Liver (tissue), 9 donors: ENCODE data around the gene EIPR1. TPM values are rescaled to one million over a fixed set of nuclear protein-coding genes. Genes with fewer than 3 reads are reported as not detected.

ENCODE experiments used
- DNase-seq: peaks from one replicate; pipeline ENCODE4 v3.0.0-alpha.2; 2017; ENCODE audit warnings: low spot score
- H3K27ac ChIP-seq, 2 donors: one replicate each; pipeline ENCODE4 v1.7.0; 2013; ENCODE audit warnings: inconsistent platforms in 2 of 2, low read length in 2 of 2, control low read depth in 1 of 2, low read depth in 1 of 2, mild to moderate bottlenecking in 1 of 2
- H3K27me3 ChIP-seq, 4 donors: one replicate each; pipeline versions ENCODE4 v1.6.1 to v1.7.0; 2013; ENCODE audit warnings: low read length in 3 of 4, inconsistent platforms in 1 of 4, mild to moderate bottlenecking in 1 of 4, moderate library complexity in 1 of 4; ENCODE audit not compliant: control insufficient read depth in 4 of 4, insufficient read depth in 4 of 4
- H3K36me3 ChIP-seq, 4 donors: one replicate each; pipeline versions ENCODE4 v1.6.1 to v1.7.0; 2013; ENCODE audit warnings: low read length in 3 of 4, mild to moderate bottlenecking in 3 of 4, low read depth in 1 of 4, moderate library complexity in 1 of 4; ENCODE audit not compliant: control insufficient read depth in 4 of 4, insufficient read depth in 3 of 4
- H3K4me1 ChIP-seq, 4 donors: one replicate each; pipeline versions ENCODE4 v1.6.1 to v1.7.0; 2013; ENCODE audit warnings: low read length in 3 of 4, mild to moderate bottlenecking in 3 of 4, moderate library complexity in 1 of 4; ENCODE audit not compliant: control insufficient read depth in 4 of 4, insufficient read depth in 4 of 4
- H3K4me3 ChIP-seq, 3 donors: one replicate each; pipeline versions ENCODE4 v1.6.1 to v1.7.0; 2013; ENCODE audit warnings: low read length in 3 of 3, control low read depth in 1 of 3, low read depth in 1 of 3, mild to moderate bottlenecking in 1 of 3
- H3K9ac ChIP-seq, 2 donors: one replicate each; pipeline ENCODE4 v1.7.0; 2013; ENCODE audit warnings: low read length in 2 of 2, mild to moderate bottlenecking in 2 of 2, moderate library complexity in 2 of 2, control low read depth in 1 of 2, low read depth in 1 of 2
- H3K9me3 ChIP-seq, 4 donors: one replicate each; pipeline versions ENCODE4 v1.6.1 to v1.7.0; 2013; ENCODE audit warnings: low read length in 3 of 4; ENCODE audit not compliant: control insufficient read depth in 4 of 4
- ATF3 ChIP-seq: IDR thresholded peaks from 2 replicates; pipeline ENCODE4 v1.6.1; 2016; ENCODE audit warnings: antibody characterized with exemption
- CTCF ChIP-seq: fragments of 150-350 bp; IDR thresholded peaks from 2 replicates; pipeline ENCODE4 v1.5.1; 2017; ENCODE audit warnings: improper control_type of control experiment, low read depth, low read length; ENCODE audit not compliant: missing input control
- EGR1 ChIP-seq, 2 donors: IDR thresholded peaks; 2 replicates each; pipeline ENCODE4 v1.6.1; 2016 to 2018; ENCODE audit warnings: antibody characterized with exemption in 2 of 2, low read depth in 2 of 2
- GABPA ChIP-seq, 2 donors: IDR thresholded peaks in 1 of 2; conservative IDR thresholded peaks in 1 of 2; 2 replicates each; pipeline ENCODE4 v1.6.1; 2016; ENCODE audit warnings: antibody characterized with exemption in 2 of 2, mild to moderate bottlenecking in 1 of 2, moderate library complexity in 1 of 2
- HNF4A ChIP-seq, 2 donors: conservative IDR thresholded peaks; 2 replicates each; pipeline ENCODE4 v1.6.1; 2016; ENCODE audit warnings: antibody characterized with exemption in 2 of 2, mild to moderate bottlenecking in 2 of 2
- HNF4G ChIP-seq: IDR thresholded peaks from 2 replicates; pipeline ENCODE4 v1.6.1; 2016; ENCODE audit warnings: antibody characterized with exemption
- JUND ChIP-seq, 2 donors: IDR thresholded peaks; 2 replicates each; pipeline ENCODE4 v1.6.1; 2016; ENCODE audit warnings: antibody characterized with exemption in 2 of 2
- MAX ChIP-seq: IDR thresholded peaks from 2 replicates; pipeline ENCODE4 v1.6.1; 2016; ENCODE audit warnings: antibody characterized with exemption
- NR2F2 ChIP-seq: IDR thresholded peaks from 2 replicates; pipeline ENCODE4 v1.6.1; 2016; ENCODE audit warnings: antibody characterized with exemption
- RAD21 ChIP-seq, 2 donors: IDR thresholded peaks; 2 replicates each; pipeline ENCODE4 v1.6.1; 2016; ENCODE audit warnings: antibody characterized with exemption in 2 of 2, mild to moderate bottlenecking in 2 of 2
- REST ChIP-seq: IDR thresholded peaks from 2 replicates; pipeline ENCODE4 v1.6.1; 2016; ENCODE audit warnings: antibody characterized with exemption, mild to moderate bottlenecking
- RXRA ChIP-seq, 2 donors: IDR thresholded peaks; 2 replicates each; pipeline ENCODE4 v1.6.1; 2017 to 2018; ENCODE audit warnings: antibody characterized with exemption in 2 of 2, mild to moderate bottlenecking in 1 of 2
- TAF1 ChIP-seq: conservative IDR thresholded peaks from 2 replicates; pipeline ENCODE4 v1.6.1; 2016; ENCODE audit warnings: antibody characterized with exemption, mild to moderate bottlenecking
- YY1 ChIP-seq: IDR thresholded peaks from 2 replicates; pipeline ENCODE4 v1.6.1; 2016; ENCODE audit warnings: antibody characterized with exemption, mild to moderate bottlenecking
- ZBTB33 ChIP-seq: IDR thresholded peaks from 2 replicates; pipeline ENCODE4 v1.6.1; 2016; ENCODE audit warnings: antibody characterized with exemption
- WGBS: extraction: QIAGEN DNeasy Blood & Tissue Kit; methylation state at CpG from one replicate; pipeline ENCODE4 v1.1.7; 2013; 5-methylcytosine and 5-hydroxymethylcytosine counted together
- polyA plus RNA-seq, 2 donors: library from polyadenylated mRNA; stranded (reverse) in 1 of 2; unstranded in 1 of 2; fragments of 200-250 nt in 1 of 2; fragments of >200 nt in 1 of 2; fragmentation: Nextera tagmentation in 1 of 2; extraction: Ambion mirVana in 1 of 2; gene quantifications; one replicate each; pipeline versions ENCODE4 v1.2.1 to v1.2.3, GENCODE V29; 2013 to 2015
- total RNA-seq, 2 donors: library from RNA; depleted of rRNA; stranded (reverse); fragments of >200 nt; gene quantifications; one replicate each; pipeline ENCODE4 v1.2.3, GENCODE V29; 2014
- donor health status: healthy.
- donor health status: healthy.
- donor health status: healthy.
- donor health status: healthy.
- donor health status: healthy.

Gene EIPR1
- total and polyA plus RNA-seq, 4 donors, result 7.6 to 12.1 (median 11.4) TPM

- WGBS, result 83% methylated on average over 8 of the region's 8 CpGs
- Histone ChIP-seq H3K36me3 (no peaks in the 10 kb centered on the region), H3K4me1 (no peaks in the 10 kb centered on the region), H3K9me3 (no peaks in the 10 kb centered on the region), H3K27me3 (no peaks in the 10 kb centered on the region), H3K4me3 (no peak overlapping the region), H3K27ac (no peak overlapping the region), H3K9ac (no peak overlapping the region)
- TF ChIP-seq RAD21 (IDR thresholded peaks at IDR 0.05), result no peak
- TF ChIP-seq YY1, result no peak
- no peak for TF ChIP-seq EGR1 (IDR thresholded peaks at IDR 0.05; ENCODE audit: low read depth in 2 of 2)
- no peak for TF ChIP-seq REST
- TF ChIP-seq JUND (IDR thresholded peaks at IDR 0.05), result no peak
- TF ChIP-seq HNF4G, result no peak
- TF ChIP-seq ZBTB33, result no peak
- TF ChIP-seq ATF3, result no peak
- no peak for TF ChIP-seq TAF1
- no peak for TF ChIP-seq GABPA (IDR thresholded peaks at IDR 0.05 in 1 of 2, conservative IDR thresholded peaks at IDR 0.05 in 1 of 2)
- TF ChIP-seq NR2F2, result no peak
- no peak for TF ChIP-seq HNF4A (conservative IDR thresholded peaks at IDR 0.05)
- no peak for TF ChIP-seq RXRA (IDR thresholded peaks at IDR 0.05)
- TF ChIP-seq MAX, result no peak
- no peak for DNase-seq
These were observed 234.0 kb downstream of the EIPR1 start for GRCh38 chr2:3143602-3144001.

- Histone ChIP-seq H3K4me3 (no peak overlapping the region), H3K4me1 (no peaks in the 10 kb centered on the region), H3K9me3 (no peaks in the 10 kb centered on the region), H3K9ac (no peak overlapping the region), H3K27me3 (no peaks in the 10 kb centered on the region), H3K27ac (no peak overlapping the region), H3K36me3 (no peaks in the 10 kb centered on the region)
- no peak for DNase-seq
- TF ChIP-seq CTCF, result no peak
- TF ChIP-seq RXRA (IDR thresholded peaks at IDR 0.05), result no peak
- TF ChIP-seq ATF3, result no peak
- no peak for TF ChIP-seq HNF4G
- TF ChIP-seq HNF4A (conservative IDR thresholded peaks at IDR 0.05), result no peak
- TF ChIP-seq MAX, result no peak
- 89% methylated on average over 18 of the region's 18 CpGs for WGBS
These were observed 234.6 kb downstream of the EIPR1 start for GRCh38 chr2:3142961-3143571.
